SU-DHL-6 (cell line): ENCODE results near the gene UCP2.

Source experiments
- H2AFZ ChIP-seq: fragments of 200-600 bp; sonication (generic); 2 replicates; pipeline ENCODE4 v1.6.1; 2014; ENCODE audit warnings: low read depth, mild to moderate bottlenecking, moderate library complexity, mixed read lengths, antibody characterized with exemption, low read length; ENCODE audit not compliant: severe bottlenecking
- H3F3A ChIP-seq: fragments of 200-600 bp; shearing (Covaris generic); 2 replicates; pipeline ENCODE4 v1.6.0; 2016; ENCODE audit warnings: antibody characterized with exemption, mild to moderate bottlenecking; ENCODE audit not compliant: insufficient read depth
- H3K27ac ChIP-seq: fragments of 200-600 bp; sonication (generic); 2 replicates; pipeline ENCODE4 v1.5.1; 2016; ENCODE audit warnings: low read depth, mild to moderate bottlenecking, low read length, moderate library complexity, mixed read lengths
- H3K27me3 ChIP-seq: fragments of 200-600 bp; sonication (generic), shearing (Covaris generic); 2 replicates; pipeline ENCODE4 v1.6.0; 2014; ENCODE audit warnings: mild to moderate bottlenecking, low read length
- H3K36me3 ChIP-seq: fragments of 200-600 bp; sonication (generic); 2 replicates; pipeline ENCODE4 v1.6.1; 2014; ENCODE audit warnings: mild to moderate bottlenecking, low read length, mixed read lengths
- H3K4me2 ChIP-seq: fragments of 300-600, 200-600 bp; shearing (Covaris generic), sonication (generic); 2 replicates; pipeline ENCODE4 v1.6.0; 2014; ENCODE audit warnings: low read length, low read depth, mild to moderate bottlenecking; ENCODE audit not compliant: poor library complexity, severe bottlenecking
- H3K4me3 ChIP-seq: fragments of 200-600 bp; sonication (generic); 2 replicates; pipeline ENCODE4 v1.5.1; 2014; ENCODE audit warnings: antibody characterized with exemption, low read length, mild to moderate bottlenecking, mixed read lengths; ENCODE audit not compliant: insufficient read depth, poor library complexity, severe bottlenecking
- H3K79me2 ChIP-seq: fragments of 200-600 bp; sonication (generic); 2 replicates; pipeline ENCODE4 v1.6.1; 2014; ENCODE audit warnings: mild to moderate bottlenecking, low read length, moderate library complexity; ENCODE audit not compliant: insufficient read depth
- H3K9ac ChIP-seq: fragments of 200-600 bp; sonication (generic); 2 replicates; pipeline ENCODE4 v1.7.0; 2014; ENCODE audit warnings: mild to moderate bottlenecking, low read length
- H3K9me2 ChIP-seq: fragments of 200-600 bp; sonication (generic); replicated peaks from 2 replicates; pipeline ENCODE4 v1.6.1; 2014; ENCODE audit warnings: low read length; ENCODE audit not compliant: insufficient read depth
- H3K9me3 ChIP-seq: fragments of 200-600 bp; sonication (generic); 2 replicates; pipeline ENCODE4 v1.6.1; 2014; ENCODE audit warnings: low read length, mixed read lengths; ENCODE audit not compliant: insufficient read depth
- H4K20me1 ChIP-seq: fragments of 200-600 bp; sonication (generic); 2 replicates; pipeline ENCODE4 v1.6.1; 2014; ENCODE audit warnings: low read depth, mild to moderate bottlenecking, antibody characterized with exemption, low read length, moderate library complexity, mixed read lengths
- EZH2phosphoT487 ChIP-seq: fragments of 200-600 bp; sonication (generic), shearing (Covaris generic); conservative IDR thresholded peaks from 2 replicates; pipeline ENCODE4 v1.6.1; 2018; ENCODE audit warnings: mild to moderate bottlenecking, antibody characterized with exemption, low read length, moderate library complexity, mixed read lengths
- TF ChIP-seq, protein P1 (sequence below): fragments of 200-600 bp; sonication (generic); IDR thresholded peaks from one replicate; pipeline ENCODE4 v1.5.1; 2017; ENCODE audit warnings: antibody characterized with exemption, mild to moderate bottlenecking, low read length, moderate library complexity; ENCODE audit not compliant: insufficient read depth, poor library complexity, severe bottlenecking

Gene UCP2

DNA sequence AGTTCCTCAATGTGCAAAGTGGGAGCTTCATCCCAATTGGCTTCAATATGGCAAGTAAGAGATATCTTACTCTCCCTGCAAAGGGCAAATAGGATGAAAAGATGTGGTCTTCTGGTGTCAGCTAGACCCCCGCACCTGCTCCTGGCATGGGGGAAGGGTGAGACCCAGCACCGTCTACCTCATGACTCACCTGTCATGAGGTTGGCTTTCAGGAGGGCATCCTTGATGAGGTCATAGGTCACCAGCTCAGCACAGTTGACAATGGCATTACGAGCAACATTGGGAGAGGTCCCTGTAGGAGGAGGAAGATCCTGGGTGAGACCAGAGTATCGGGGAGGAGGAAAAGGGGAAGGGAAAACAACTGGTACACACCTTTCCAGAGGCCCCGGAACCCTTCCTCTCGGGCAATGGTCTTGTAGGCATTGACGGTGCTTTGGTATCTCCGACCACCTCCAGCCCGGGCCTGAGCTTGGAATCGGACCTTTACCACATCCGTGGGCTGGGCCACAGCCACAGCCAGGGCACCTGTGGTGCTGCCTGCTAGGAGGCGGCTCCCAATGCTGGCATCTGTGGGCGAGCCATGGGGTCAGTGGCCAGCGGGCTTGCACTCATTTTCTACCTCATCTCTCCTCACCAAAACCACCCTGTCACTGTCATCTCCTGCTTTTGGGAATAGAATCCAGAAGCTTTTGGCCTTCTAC lies 6.0 kb downstream of the UCP2 start:
- Histone ChIP-seq H3F3A (peaks cover 18% of the 10 kb centered on the region), H3K36me3 (peaks cover 25% of the 10 kb centered on the region)

DNA sequence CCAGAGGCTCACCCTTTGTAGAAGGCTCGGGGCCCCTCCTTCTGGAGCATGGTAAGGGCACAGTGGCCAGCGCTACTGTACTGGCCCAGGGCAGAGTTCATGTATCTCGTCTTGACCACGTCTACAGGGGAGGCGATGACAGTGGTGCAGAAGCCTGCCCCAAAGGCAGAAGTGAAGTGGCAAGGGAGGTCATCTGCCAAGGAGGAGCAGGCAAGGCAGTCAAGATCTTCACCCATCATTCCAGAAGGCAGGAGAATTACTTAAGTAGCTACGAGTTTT lies 7.2 kb downstream of the UCP2 start:
- 0 out of 2 replicates have a peak, but pooled peaks cover under 1% of the 10 kb centered on the region for H3K79me2 ChIP-seq
- TF ChIP-seq EZH2phosphoT487 = no peak
- TF ChIP-seq, protein P1, sequence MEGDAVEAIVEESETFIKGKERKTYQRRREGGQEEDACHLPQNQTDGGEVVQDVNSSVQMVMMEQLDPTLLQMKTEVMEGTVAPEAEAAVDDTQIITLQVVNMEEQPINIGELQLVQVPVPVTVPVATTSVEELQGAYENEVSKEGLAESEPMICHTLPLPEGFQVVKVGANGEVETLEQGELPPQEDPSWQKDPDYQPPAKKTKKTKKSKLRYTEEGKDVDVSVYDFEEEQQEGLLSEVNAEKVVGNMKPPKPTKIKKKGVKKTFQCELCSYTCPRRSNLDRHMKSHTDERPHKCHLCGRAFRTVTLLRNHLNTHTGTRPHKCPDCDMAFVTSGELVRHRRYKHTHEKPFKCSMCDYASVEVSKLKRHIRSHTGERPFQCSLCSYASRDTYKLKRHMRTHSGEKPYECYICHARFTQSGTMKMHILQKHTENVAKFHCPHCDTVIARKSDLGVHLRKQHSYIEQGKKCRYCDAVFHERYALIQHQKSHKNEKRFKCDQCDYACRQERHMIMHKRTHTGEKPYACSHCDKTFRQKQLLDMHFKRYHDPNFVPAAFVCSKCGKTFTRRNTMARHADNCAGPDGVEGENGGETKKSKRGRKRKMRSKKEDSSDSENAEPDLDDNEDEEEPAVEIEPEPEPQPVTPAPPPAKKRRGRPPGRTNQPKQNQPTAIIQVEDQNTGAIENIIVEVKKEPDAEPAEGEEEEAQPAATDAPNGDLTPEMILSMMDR = no peak
- H2AFZ ChIP-seq = no peak overlapping the region
- H3K36me3 ChIP-seq = peaks cover 19% of the 10 kb centered on the region
- no peak overlapping the region for H3K27ac ChIP-seq
- no peak overlapping the region for H3K9ac ChIP-seq
- no peaks in the 10 kb centered on the region for H3K9me2 ChIP-seq
- H3K4me3 ChIP-seq = no peak overlapping the region
- peaks cover 8% of the 10 kb centered on the region for H3F3A ChIP-seq
- no peaks in the 10 kb centered on the region for H3K27me3 ChIP-seq
- no peak overlapping the region for H3K4me2 ChIP-seq
- H4K20me1 ChIP-seq = 0 out of 2 replicates have a peak, but pooled peaks cover 3% of the 10 kb centered on the region
- no peaks in the 10 kb centered on the region for H3K9me3 ChIP-seq

More for the DNA sequence above, 6.0 kb downstream of the UCP2 start:
- Histone ChIP-seq H2AFZ (no peak overlapping the region), H3K79me2 (peaks cover 12% of the 10 kb centered on the region), H3K4me3 (no peak overlapping the region), H3K9ac (no peak overlapping the region), H4K20me1 (0 out of 2 replicates have a peak, but pooled peaks cover 3% of the 10 kb centered on the region), H3K9me3 (no peaks in the 10 kb centered on the region), H3K4me2 (no peak overlapping the region), H3K9me2 (no peaks in the 10 kb centered on the region), H3K27me3 (no peaks in the 10 kb centered on the region), H3K27ac (no peak overlapping the region)
- TF ChIP-seq, protein P1 = no peak
- no peak for TF ChIP-seq EZH2phosphoT487

DNA sequence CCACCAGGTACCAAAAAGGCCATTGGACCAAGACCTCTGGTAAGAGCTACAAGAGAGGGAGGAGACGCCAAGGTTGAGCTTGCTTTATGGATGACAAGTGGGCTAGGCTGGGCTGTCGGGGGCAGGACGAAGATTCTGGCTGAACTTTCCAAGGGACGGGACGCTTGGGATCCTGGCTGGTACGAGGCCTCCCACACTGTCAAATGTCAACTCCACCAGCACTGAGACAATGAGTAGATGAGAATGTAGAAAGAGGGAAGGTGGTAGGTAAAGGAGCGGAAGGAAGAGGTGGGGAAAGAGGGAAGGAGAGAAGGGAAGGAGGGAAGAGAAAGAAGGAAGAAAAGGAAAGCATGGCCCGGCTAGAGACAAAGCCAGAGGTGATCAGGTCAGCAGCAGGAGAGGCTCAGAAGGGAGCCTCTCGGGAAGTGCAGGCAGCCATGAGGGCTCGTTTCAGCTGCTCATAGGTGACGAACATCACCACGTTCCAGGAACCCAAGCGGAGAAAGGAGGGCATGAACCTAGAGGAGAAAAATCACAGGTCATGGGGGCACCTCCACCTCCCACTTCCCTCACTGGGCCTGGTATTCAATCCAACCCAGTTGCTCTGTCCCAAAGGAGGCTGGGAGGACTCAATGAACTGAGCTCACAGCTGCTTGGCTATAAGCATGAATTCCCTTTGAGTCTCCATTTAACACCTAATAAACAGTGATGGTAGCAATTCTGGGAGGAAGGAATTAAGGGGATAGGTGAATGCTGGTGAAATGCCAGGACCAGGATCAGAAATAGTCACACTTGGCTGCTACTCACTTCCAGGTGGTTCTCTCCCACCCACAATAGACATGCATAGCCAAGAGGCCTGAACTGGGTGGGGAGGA lies 7.8 kb downstream of the UCP2 start:
- Histone ChIP-seq H3K27me3 (no peaks in the 10 kb centered on the region), H3K79me2 (no peaks in the 10 kb centered on the region), H3F3A (peaks cover 7% of the 10 kb centered on the region), H3K9me2 (no peaks in the 10 kb centered on the region), H3K36me3 (peaks cover 19% of the 10 kb centered on the region), H3K4me2 (no peak overlapping the region), H3K27ac (no peak overlapping the region), H3K9ac (no peak overlapping the region), H3K4me3 (no peak overlapping the region), H3K9me3 (no peaks in the 10 kb centered on the region), H4K20me1 (0 out of 2 replicates have a peak, but pooled peaks cover 3% of the 10 kb centered on the region), H2AFZ (no peak overlapping the region)
- TF ChIP-seq EZH2phosphoT487 = no peak
- TF ChIP-seq, protein P1 = no peak
